HG02610 (cell line): ENCODE data around the gene HOXB5.

Source experiments
- ATAC-seq: cut with Tn5 transposase; IDR thresholded peaks from one replicate; pipeline ENCODE4 v1.9.1; 2021; ENCODE audit warnings: mild to moderate bottlenecking, moderate library complexity; ENCODE audit not compliant: unreplicated experiment

HOXB5 gene

DNA sequence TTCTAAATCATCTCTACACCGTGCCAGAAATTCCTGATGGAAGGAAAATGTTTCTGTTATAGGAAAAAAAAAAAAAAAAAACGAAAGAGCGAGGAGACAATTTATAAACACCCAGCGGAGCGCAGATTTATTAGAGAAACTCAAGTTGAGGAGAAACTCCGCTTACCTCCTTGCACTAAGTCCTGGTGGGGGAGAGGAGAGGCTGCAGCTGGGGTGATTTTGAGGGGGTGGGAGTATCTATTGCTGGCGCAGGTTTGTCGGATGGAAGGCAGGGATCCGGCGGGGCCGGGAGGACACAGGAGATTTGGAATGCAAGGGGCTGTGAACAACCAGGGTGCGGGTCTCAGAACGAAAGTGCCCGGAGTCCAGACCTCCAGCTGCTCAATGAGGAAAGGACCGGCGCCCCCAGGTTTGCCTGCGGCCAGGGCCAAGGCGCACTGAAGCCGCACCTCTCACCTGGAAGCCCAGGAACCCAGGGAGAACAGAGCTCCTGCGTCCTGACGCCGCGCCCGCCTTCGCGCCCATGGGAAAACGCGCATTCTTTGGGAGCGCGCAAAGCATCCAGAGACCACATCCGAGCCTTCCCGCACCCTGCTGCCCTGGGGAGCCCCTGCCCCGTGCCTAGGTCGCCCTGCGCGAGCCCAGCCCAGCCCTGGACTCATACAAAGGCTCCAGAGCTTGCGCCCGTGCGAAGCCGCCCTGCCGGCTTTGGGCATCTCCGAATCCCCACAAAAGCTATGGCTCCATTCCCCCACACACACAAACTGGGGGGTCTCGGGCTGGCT, 24.1 kb upstream of the HOXB5 start:
- no peak for ATAC-seq

DNA sequence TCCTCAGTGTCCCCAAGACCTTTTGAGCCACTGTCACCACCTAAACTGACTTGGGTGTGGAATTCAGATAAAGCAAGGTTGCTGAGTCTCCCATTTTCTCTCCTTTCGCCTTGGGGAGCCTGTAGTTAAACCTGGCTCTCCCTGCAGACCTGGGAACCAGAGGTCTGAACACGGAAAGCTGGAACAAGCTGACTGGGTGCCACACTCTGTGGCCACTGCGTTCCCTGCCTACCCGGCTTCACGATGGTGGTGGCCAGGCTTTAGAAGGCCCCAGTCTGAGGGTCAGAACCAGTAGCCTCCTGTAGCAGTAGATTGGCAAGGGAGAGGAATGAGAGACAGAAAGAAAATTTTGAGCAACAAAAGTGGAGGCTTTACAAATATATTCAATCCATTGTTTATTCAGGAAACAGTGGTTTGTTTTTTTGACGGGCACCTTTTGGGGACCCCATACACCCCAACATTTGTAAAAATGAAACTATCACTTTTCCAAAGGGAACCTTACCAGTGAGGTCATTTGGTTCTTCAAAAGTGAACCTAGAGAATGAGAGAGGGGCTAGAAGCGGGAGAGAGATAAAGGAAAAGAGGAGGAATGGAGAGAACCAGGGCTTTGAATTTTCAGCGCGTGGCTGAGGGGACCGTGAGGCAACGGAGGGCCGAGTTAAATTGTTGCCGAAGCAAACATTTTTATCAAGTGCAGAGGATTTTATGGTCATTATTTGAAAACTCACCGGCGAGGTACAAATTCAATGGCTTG, 23.3 kb upstream of the HOXB5 start:
- ATAC-seq, result no peak

DNA sequence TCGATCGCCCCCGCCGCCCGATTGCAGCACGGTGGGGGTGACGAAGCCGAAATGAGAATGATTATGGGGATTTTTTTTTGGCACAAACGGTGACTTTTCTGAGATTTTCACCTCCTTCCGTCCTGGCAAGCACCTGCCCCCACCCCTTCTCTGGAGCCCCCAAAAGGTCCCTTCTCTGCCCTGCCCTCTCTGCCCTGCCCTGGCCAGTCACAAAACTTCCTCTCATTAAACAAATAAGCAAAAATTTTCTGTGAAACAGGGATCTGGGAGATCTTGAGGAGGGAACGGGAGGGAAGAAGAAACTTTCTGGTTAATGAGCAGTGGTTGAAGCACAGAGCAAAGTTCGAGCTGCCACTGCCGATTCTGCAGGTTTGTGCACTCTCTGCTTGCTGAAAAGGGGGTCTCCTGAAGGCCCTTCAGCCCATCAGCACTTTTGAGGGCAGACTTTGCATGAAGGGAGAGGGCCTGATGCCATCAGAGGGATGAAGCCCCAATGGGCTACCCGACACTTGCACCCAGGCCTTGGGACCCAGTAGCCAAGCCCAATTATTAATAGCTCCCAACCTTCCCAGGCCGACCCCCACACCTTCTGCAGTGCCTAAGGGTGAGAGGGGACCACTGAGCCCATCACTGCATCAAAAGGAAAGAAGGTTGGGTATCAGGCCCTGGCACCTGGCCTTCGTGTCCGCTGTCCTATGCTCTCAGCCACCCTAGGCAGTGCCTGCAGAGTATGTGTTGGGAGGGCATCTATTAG, 22.6 kb upstream of the HOXB5 start:
- no peak for ATAC-seq

DNA sequence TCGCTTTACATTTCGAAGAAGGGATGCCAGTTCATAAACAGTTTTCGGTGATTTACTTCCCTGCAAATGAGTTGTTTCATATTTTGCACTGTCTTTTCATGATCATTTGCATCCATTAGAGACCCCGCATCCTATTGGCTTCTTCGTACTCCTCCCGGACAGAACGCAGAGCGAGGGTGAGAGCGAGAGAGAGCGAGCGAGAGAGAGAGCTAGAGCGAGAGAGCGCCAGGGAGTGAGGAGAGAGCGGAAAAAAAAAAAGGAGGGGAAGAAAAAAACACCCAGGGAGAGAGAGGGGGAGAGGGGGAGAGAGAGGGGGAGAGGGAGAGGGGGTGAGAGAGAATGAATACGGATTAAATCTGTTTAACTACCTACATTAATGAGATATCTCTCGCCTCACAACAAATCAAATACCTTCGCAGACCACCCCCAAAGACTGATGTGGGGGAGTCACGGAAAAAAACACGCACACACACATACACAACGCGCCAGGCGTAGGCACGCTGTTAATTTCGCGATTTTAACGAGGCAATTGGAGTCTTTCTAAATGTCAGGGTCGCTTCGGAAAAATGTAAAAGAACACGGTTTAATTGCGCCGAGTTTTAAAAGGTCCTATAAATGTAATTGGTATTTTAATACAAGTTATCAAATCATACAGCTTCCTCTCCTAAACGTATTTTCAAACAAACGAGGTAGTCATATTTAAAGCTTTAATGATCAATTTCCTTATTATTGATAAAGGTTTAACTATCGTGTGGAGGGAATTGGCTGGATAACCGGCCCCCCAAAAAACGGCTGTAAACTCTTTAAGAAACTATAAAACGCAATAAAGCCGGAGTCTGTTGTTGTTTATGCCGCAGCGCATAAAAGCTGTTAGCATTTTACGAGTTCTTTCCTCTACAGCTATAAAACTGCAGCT, 21.7 kb upstream of the HOXB5 start, which contains the start of gene HOXB8:
Gene HOXB8, minus strand, starts transcription at position 246 of the 916 bp plus-strand sequence. CDS start 588 bp downstream, outside the sequence.
- ATAC-seq, result no peak

DNA sequence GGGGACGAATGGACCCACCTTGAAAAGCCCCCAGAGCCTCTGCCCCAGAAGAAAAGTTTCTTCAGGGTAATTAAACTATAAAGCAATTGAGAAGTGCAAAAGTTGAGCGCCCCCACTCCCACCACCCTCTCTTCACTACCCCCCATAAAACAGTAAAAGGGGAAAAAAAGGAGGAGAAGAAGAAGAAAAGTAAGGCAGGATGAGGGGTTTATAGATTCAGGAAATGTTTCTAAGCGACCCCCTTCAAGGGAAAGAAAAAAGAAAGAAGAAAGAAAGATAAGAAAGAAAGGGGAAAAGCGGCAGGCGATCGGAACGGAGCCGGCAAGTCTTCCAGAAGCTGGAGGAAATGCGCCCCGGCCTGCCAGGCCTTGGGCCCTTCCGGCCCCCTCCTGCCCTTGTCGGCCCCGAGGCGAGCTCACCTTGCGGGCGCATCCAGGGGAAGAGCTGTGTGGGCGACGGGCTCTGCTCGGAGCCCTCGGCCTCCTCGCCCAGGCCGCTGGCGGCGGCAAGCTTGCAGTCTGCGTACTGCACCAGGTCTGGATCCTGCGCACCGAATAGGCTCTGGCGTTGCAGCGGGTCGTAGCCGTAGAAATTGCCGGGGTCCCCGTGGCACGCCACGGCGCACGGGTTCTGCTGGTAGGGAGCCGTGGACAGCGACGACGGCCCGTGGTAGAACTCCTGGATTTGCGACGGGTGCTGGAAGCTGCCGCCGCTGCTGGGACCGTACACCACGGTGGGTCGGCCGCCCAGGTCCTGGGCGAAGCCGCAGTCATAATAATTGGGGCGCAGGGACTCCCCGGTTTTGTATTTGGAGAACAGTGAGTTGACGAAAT, 20.5 kb upstream of the HOXB5 start:
- ATAC-seq, result no peak

DNA sequence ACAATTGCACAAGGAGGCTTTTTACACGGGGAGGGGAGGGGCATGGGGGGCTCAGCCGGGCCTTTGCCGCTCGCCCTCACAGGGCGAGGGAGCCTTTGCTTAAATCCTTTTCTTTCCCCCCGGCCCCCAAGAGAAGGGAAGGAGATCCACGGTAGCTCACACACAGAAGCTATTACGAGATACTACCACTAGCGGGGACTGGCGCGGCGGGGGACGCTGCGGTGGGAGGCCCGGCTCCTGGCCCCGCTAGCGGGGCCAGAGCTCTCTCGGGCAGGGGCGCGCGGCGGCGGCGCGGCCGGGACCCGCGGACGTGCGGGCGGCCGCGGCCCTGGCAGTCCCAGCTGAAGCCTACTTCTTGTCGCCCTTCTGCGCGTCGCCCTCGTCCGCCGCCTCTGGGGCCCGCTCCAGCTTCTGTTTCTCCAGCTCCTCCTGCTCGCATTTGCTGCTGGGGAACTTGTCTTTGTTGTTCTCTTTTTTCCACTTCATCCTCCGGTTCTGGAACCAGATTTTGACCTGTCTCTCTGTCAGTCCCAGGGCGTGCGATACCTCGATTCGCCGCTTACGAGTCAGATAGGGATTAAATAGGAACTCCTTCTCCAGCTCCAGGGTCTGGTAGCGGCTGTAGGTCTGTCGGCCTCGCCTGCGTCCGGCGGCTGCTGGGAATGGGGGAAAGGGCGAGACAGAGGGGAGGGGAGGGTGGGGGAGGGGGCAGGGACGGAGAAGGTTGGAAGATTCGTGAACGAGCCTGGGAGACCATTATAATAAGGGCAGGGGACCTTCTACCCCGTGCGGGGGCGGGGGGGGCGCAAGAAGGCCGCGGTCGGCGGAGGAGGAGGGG, 19.5 kb upstream of the HOXB5 start:
- ATAC-seq, result peak; percentile 35

DNA sequence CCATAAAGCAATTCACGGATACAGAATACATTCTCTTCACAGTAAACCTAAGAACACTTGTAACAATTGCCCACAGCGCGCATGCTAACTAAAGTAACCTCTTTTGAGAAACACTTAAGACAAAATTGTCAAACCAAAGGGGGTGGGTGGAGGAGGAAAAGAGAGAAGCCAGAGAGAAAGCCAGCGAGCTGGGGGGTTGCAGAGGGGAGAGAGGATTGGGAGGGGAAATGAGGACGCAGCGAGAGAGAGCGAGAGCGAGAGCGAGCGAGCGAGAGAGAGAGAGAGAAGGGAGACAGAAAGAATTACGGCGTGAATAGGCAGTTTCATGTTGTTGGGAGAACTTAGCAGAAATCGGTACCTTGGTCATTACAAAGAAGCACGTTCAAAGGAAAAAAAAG, 18.9 kb upstream of the HOXB5 start:
- ATAC-seq, result no peak

DNA sequence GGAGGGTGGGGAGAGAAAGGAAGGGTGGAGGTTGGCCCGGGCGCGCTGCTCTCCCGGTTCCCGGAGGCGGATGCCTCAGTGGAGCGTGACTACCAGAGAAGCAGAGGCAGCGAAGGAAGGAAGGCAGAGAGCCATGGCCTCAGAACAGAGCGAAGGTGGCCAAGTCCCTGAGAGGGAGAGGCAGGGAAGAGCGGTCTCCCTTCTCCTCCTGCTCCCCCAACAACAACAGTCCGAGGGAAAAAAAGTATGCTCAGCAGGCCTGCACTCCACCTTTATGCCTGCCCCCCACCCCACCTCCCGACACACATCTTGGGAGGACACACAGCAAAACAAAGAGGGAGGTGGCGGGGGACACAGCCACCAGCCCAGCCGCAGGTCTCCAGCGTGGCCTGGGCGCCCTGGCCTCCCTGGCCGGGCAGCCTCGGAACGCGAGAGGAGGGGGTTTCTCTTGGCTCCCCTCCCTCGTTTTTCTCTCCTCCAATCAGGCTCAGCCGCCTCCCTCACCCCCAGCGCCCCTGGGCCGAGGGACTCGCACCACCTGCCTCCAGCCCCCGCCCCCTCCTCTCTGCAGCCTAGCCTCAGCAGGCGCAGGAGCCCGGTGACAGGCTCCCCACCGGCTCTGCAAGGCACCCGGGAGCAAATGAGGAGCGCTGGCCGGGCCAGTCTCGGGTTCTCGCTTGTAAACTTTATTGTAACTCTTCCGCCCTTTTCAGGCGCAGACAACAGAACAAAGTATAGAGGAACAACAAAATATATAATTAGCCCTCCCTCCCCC, 18.3 kb upstream of the HOXB5 start:
- no peak for ATAC-seq

DNA sequence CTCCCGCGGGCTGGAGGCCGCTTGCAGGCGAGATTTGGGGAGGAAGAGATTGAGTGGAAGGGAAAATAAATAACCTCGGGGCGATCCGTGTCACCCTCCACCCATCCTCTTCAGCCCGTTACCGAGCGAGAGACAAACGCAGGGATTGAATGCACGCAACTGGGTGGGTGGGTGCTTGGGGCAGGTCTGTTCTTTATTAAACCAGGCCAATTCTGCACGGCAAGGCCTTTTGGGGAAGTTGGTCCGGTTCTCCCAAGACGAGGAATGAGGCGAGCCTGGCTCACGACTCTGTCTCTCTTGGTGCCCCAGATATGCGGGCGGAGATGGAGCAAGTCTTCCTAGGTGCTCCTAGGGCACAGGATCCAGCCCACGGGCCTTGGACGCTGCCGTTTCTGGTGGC, 17.6 kb upstream of the HOXB5 start:
- ATAC-seq, result no peak

DNA sequence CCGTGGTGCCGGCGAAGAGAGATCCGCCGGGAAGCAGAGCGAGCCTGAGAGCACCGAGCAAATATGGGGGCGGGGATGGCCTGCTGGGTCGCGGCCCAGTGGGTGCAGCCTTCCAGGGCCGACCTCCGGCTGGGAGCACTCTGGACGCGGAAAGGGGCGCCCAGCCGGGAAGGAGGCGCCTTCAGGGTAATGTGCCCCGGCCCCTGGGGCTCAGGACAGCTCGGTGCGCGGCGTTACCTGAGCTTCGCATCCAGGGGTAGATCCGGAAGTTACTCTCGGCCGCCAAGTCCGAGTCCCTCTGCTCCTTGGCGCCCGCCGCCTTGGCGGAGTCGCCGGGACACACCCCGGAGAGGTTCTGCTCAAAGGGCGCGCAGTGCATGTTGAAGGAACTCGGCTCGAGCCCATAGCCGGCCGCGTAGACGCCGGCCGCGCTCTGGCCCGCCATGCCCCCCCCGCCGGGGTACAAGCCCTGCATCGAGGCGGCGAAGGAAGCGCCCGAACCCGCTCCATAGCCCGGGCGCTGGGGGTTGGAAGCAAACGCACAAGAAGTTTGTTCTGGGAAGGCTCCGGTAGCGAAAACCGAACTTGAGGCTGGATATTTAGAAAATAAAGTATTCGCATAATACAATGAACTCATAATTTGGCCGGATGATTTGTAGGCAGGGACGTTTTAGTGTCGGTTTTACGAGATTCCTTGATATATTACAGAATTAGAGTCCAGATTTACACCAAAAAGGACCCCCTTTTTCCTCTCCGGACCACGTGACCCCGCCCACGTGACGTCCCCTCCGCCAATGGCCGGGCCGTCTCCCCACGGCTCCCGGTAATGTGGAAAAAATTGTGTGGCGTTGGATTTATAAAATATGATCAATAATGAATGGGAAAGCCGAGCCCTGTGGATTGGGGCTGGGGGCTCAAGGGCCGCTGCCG, 17.0 kb upstream of the HOXB5 start, which contains the start of gene HOXB7:
Gene HOXB7, minus strand, starts transcription at position 736 of the 930 bp plus-strand sequence. Its CDS starts 99 bp downstream, at position 637.
- no peak for ATAC-seq

DNA sequence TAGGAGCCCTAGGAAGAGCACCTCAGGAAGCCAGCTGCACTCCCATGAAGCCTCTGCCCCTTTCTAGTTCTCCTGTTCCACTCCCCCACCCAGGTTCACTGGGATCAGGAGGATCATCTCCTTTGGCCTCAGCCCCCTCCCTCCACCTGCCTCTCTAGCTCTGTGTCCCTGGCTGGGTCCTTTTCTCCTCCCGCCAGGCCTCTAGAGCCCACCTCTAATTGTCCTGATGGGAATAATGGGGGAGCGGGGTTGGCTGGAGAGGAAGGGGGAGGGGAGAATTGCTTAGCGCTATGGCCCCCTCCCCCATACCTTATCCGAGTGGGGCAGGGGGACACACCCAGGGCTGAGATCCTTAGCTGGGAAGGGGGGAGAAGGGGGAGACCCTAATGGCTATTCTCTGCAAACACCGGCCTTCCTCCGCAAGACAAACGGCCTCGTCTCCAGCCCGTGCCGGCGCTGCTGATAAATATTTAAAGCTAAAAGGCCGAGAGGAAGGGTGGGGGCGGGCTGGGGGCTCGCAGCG, 16.2 kb upstream of the HOXB5 start:
- ATAC-seq, result no peak

DNA sequence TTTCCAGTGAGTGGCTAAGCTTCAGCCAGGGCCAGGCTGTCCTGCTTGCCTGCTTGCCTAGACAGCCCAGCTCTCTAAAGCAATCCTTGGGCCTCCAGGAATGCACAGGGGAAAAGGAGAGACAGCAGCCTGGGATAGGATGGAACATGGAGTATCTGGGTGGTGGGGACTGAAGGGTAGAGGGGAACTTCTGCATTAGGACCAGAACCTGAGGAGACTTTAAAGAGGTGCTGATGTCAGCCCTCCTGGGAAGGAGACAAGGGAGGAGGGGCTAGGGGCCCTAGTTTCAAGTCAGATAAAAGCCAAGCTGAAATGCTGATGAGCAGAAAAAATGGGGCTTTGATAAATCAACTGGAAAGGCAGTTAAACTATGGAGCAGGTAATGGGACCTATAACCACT, 15.5 kb upstream of the HOXB5 start:
- ATAC-seq, result no peak

DNA sequence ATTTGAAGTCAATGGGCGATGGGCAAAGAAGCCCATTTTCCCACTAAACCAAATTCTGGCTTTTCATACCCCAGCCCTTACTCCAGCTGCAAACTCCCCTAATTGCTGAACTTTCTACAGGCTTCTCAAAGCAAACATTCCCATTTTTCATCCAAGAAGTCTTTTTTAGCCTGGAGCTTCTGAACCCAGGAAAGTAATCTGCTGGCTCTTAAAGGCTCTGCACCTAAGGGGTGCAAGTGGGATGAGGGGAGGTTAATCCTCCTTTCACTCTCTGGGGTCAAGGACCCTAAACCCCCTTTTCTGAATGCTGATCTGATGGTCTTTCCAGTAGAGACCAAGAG, 14.9 kb upstream of the HOXB5 start:
- no peak for ATAC-seq

DNA sequence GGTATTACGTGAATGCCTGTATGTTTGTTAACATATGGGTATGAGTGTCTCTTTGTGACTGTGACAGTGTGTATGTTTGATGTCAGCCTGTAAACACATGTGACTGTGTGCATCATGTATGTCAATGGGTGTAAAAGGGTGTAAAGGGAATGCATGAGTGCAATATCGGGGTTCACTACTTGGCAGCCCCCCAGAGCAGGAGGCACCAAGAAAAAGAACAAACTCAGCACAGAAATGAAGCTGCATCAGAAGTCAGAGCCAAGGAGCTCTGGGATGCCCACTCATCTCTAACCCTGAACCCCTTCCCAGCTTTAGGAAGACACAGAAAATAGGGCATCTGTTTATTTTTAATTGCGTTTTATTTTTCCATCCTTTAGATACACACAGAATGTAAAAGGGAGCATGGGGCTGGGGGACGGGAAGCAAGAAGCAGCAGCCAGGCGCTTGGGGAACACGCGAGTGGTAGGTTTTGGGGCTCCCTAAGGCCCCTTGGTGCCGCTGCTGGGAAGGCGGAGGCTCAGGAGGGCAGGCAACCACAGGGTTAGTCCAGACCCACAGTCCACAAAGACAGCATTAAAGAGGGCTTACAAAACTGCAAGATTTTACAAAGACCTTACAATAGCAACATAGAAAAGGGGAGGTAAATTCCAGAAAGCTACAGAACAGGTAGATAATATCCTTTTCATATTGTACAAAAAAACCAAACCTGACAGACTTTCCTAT, 13.5 kb upstream of the HOXB5 start:
- no peak for ATAC-seq

DNA sequence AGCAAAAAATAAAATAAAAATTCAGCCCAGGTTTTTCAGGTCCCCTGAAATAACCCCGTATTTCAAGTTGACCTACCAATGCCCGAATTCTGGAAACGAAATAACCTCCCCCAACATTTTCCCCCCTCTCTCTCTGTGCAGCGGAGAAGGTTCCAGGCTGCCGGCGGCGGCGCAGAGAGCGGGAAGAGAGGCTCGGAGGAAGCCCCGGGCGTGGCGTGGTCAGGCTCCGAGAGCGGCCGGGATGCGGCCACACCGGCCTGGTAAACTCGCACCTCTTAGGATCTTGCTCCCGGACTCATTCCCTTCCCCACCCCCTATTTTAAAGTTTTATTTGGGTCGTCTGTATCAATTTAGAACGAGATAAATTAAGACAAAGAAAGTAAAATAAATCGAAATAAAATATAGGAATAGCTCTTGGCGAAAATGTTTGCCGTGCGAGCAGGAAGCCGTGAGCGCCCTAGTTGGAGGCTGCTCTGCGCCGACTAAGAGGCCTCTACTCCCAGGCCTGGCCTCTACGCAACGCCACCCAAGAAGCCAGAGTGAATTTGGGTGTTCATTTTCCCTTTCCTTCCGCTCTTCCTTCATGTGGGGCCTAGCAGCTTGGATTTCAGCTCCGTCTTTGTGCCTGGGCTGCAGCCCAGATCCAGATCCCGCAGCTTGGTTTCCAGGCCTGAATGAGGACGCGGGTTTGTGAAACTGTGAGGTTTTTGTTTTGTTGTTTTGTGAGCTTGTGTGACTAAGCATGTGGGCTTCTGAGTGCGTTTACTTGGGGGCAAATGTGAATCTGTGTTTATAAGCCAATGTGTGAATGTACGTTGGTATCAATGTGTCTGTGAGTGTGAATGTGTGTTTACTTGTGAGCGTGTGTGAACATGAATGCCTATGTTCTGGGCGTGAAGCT, 12.7 kb upstream of the HOXB5 start:
- ATAC-seq, result no peak
